ENCODE results near the gene ZSWIM6.

Gene ZSWIM6

GRCh38 chr5:61333321-61333953 lies 1.4 kb downstream of the ZSWIM6 start:
- DNase-seq: peak; percentile 37

GRCh38 chr5:61333954-61334867 lies 2.2 kb downstream of the ZSWIM6 start:
- DNase-seq: no peak

- DNase-seq: no peak
Measured at GRCh38 chr5:61334868-61335615, 3.0 kb downstream of the ZSWIM6 start.

- no peak for DNase-seq
Measured at GRCh38 chr5:61339764-61340163, 7.7 kb downstream of the ZSWIM6 start.

GRCh38 chr5:61340775-61341361 lies 8.8 kb downstream of the ZSWIM6 start:
- DNase-seq: no peak

GRCh38 chr5:61342071-61342501 lies 10.0 kb downstream of the ZSWIM6 start:
- DNase-seq: no peak

- no peak for DNase-seq
Measured at GRCh38 chr5:61344187-61344944, 12.3 kb downstream of the ZSWIM6 start.

- DNase-seq: no peak
Measured at GRCh38 chr5:61346511-61346910, 14.5 kb downstream of the ZSWIM6 start.

GRCh38 chr5:61347080-61347479 lies 15.0 kb downstream of the ZSWIM6 start:
- no peak for DNase-seq

GRCh38 chr5:61348447-61348846 lies 16.4 kb downstream of the ZSWIM6 start:
- DNase-seq: no peak

- no peak for DNase-seq
Measured at GRCh38 chr5:61349935-61350334, 17.9 kb downstream of the ZSWIM6 start.

GRCh38 chr5:61350535-61350934 lies 18.5 kb downstream of the ZSWIM6 start:
- DNase-seq: no peak

GRCh38 chr5:61351733-61352132 lies 19.7 kb downstream of the ZSWIM6 start:
- no peak for DNase-seq

GRCh38 chr5:61352180-61352579 lies 20.1 kb downstream of the ZSWIM6 start:
- no peak for DNase-seq

GRCh38 chr5:61352612-61353156 lies 20.6 kb downstream of the ZSWIM6 start:
- DNase-seq: no peak

- no peak for DNase-seq
Measured at GRCh38 chr5:61353293-61353692, 21.2 kb downstream of the ZSWIM6 start.

GRCh38 chr5:61354199-61354598 lies 22.1 kb downstream of the ZSWIM6 start:
- DNase-seq: no peak

GRCh38 chr5:61357745-61358144 lies 25.7 kb downstream of the ZSWIM6 start:
- no peak for DNase-seq

- DNase-seq: peak; percentile 2
Measured at GRCh38 chr5:61362796-61363368, 30.8 kb downstream of the ZSWIM6 start.

GRCh38 chr5:61363401-61364114 lies 31.5 kb downstream of the ZSWIM6 start:
- no peak for DNase-seq
